Measurements from ENCODE around the gene ASB18.

ASB18 gene

DNA sequence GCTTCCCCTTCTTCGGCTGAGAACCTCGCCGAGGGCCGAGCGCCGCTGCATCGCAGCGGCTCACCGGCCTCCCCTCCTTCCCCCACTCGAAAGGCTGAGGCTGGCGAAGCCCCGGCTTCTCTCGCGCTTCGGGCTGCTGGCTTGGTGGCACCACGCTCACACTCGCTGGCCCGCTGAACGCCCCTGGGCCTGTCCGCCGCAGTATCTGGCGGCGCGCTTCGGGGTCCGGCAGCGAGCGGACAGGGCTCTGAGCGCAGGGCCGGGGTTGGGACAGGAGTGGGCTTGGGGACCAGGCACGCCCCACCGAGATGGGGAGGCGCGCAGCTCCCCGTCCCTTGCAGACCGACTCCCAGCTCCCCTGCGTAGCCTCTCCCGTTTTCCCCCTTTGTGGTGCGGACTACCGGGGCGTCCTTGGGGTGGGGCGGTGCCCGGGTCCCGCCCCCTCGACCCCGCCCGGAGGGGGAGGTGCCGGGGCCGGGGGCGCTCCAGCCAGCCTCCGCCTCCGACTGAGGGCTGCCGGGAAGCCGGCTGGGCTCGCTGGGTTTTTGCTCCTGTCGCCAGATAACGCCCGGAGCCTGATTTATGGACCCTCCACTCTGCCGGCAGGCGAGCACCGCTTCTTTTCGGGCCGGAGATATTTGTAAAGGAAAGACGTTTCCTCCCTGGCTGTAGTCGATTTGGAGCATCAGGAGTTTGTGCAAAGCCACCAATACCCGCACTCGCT is 99.8 kb downstream of the ASB18 start:
- no peak for DNase-seq (ENCODE audit: low read depth in 1 of 2, low spot score in 1 of 2)

DNA sequence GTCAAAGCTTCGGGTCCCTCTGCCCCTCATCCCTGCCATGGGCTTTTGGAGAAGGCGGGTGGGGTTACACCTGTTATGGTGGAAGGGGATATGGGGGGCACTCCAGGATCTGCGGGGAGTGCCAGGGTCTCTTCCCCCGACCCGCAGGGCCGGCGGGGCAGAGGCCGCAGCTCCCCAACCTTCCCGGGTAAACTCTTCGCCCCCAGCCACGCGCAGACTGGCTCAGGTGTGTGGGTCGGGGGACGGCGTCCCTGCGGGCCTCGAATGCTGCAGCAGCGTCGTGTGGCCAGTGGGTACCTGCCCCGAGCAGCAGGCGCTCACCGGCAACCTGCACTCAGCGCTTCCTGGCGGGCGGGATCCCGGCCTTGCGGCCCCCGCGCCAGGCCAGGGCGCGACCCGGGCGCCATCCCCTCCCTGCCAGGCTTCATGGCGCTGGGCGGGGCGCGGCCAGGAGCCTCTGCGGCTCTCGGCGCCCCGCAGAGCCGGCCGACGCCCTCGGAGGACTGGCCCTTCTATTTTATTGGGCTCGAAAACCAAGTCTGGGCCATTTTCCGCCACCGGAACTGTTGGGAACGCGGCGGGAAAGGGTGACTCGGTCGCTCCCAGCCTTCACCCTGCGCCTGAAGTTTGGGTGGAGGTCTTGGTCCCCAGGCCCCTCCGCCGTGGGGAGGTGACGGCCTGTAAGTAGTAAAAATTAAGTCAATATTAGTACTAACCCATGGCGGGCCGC is 100.6 kb downstream of the ASB18 start:
- no peak for DNase-seq (ENCODE audit: low read depth in 1 of 2, low spot score in 1 of 2)

DNA sequence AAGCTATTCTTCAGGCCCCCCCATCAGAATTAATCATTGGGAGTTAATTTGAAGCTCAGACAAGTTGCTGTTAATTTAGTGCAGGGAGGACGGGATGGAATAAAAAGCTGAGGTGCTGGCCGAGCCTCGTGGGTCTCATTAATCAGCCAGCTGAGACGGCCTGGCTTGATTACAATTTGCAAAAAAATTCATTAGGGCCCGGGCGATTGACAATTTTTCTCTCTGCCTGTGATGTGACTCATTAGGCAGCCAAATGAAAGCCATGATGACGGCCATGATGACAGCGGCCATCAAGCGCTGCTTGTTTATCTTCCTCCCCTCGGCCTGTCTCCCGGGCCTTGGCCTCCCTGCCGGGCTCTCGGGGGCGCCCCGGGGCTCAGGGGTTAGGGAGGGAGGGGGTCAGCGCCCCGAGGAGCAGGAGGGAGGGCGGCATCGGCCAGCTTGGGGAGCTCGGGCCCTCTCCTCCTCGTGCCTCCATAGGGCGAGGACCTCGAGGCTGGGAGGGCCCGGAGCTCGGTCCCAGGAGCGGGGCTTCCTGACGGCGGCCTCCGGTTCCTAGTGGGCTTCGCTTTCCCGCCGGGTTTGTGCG is 101.2 kb downstream of the ASB18 start:
- no peak for DNase-seq (ENCODE audit: low read depth in 1 of 2, low spot score in 1 of 2)

DNA sequence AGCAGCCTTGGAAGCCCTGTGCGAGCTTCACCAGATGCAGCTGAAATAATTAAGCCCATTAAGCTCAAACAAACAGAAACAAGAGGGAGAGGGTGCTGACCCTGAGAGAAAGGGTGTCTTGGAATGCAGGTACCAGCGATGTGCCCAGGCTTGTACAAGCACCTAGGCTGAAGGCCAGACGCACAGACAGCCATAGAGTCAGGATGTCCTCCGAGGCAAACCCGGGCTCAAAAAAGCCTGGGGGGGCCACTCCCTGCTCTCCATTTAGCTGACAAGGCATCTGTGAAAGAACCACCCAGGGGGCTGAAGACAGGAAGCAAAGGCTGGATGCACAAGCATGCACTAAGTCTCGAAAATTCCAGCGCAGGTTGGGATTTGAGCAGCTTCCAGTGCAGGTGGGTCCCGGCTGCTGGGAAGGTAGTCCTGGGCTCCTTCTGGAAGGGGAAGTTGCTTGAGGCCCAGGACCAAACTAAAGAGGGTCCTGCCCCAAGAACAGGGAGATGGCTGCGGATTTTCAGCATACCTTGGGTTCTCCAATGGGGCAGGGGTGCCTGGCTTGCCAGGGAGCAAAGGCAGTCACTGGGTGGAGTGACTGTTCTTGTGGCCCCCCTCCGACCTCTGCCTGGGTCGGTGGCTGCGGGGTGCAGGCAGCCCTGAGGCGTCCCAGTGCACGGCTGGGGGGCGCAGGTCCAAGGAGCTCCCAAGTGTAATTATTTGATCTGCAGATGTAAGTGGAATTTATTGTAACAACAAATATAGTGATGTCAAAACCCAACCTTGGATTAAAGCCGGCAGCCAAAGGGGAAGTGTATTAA is 102.0 kb downstream of the ASB18 start:
- no peak for DNase-seq (ENCODE audit: low read depth in 1 of 2, low spot score in 1 of 2)

DNA sequence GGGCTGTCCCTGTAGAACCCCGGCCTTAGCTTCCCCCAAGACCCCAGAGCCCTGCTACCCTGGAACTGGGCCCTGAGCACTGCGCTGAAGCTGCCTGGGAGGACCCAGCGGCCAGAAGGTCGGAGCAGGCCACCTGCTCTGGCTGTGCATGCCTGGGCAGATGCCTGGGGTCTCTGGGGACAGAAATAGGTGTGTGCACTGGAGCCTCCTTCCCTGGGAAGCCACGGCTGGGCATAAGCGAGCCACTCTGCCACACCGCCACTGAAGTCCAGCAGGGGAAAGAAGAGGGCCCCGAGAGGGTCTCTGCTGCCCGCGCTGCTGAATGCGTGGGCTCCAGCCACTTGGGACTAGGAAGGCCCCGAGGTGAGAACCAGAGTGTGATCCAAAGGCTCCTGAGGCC is 102.7 kb downstream of the ASB18 start:
- no peak for DNase-seq (ENCODE audit: low read depth in 1 of 2, low spot score in 1 of 2)

DNA sequence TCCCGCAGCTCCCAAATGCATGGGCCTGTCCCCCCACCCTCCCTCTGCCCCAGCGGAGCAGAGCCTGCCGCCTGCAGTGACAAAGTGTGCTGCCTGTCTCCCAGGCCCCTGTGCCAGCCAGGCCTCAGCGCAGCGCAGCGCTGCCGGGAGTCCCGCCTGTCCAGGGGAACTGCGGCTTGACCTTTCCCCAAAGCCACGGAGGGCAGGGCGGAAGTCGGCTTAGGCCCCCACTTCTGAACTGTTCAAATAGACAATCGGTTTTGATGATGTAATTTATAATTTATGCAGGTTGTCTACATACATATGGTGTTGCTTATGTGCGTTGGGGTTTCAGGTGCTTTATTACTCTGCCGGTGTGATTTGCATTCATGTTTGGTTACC is 103.1 kb downstream of the ASB18 start:
- DNase-seq (ENCODE audit: low read depth in 1 of 2, low spot score in 1 of 2): no peak

DNA sequence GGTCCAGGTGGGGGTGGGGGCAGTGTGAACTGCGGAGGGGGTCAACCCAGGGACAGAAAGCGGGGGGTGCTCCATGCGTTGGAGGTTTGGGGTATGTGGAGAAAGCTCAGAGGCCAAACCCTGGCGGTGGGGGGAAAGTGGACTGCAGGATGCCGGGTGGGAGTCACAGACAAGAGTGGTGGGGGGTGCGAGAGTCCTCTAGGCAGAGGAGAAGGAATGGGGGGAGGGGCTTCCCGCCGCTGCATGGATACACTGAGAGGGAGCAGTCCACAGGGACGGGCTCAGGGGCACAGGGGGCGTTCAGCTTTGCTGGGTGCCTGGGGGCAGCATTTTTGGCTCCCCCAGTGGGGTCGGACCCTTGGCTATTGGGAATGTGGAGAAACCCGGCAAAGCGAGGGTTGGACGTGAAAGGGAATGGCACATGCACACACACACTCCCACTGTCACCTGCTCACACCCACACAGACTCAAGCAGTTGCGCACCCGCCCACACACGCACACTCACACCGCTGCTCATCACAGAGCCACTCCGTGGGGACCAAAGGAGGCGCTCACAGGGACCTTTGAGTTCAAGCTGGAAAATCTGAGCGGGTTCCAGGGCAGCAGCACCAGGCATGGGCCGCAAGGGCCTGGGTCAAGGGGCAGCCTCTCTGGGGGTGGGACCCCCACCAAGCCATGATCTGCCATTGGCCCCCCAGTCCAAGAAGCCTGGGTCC is 103.7 kb downstream of the ASB18 start:
- DNase-seq (ENCODE audit: low read depth in 1 of 2, low spot score in 1 of 2): no peak

DNA sequence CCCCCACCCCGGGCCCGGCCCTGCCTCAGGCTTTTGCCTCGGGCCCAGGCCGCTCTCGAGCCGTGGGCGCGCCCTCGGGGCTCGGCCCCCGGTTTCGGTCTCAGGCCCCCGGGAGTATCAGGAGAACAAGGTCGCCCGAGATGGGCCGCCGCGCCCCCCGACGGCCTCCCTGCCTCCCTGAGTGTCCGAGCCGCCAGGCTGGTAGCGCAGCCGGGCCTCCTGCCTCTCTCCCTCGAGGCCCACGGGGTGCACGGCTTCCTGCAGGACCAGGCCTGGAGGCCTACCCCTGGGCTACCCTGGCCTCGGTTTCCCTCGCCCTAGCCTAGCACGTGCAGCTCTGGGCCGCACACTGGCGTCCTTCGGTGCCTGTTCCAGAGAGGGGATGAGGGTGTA is 104.4 kb downstream of the ASB18 start:
- no peak for DNase-seq (ENCODE audit: low read depth in 1 of 2, low spot score in 1 of 2)

DNA sequence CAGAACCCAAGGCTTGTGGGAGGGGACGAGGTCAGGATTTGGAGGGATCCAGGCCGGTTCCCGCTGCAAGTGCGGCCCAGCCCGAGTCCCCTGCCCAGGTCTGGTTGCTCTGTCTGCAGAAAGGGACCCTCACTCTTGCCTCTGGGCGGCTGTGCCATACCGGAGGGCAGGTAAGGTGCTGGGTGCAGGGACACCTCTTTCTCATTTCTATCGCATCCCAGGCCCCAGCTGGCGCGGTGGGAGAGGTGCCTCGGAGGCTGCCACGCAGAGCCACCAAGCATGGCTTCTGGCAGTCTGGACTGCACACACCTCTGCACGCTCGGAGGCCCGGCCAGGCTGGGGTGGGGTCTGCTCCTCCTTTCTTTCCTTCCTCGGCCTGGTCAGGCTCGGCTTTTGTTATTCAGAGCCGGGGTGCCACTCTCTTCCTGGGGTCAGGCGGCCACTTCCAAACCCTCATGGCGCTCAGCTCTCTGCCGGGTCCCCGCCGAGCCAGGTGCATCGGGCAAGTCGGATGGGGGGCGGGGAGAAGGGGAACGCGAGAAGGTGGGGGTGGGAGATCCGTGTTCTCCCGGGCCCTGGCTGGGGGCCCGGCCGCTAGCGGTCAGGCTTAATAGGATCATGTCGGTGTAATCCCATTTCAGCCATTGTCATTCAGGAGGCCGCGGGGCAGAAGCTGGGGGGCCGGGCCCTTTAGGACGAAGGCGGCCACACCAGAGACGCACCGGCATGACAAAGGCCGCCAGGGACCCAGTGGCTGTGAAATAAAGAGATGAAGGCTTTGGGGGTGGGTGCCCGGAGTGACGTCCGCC is 105.0 kb downstream of the ASB18 start:
- no peak for DNase-seq (ENCODE audit: low read depth in 1 of 2, low spot score in 1 of 2)

DNA sequence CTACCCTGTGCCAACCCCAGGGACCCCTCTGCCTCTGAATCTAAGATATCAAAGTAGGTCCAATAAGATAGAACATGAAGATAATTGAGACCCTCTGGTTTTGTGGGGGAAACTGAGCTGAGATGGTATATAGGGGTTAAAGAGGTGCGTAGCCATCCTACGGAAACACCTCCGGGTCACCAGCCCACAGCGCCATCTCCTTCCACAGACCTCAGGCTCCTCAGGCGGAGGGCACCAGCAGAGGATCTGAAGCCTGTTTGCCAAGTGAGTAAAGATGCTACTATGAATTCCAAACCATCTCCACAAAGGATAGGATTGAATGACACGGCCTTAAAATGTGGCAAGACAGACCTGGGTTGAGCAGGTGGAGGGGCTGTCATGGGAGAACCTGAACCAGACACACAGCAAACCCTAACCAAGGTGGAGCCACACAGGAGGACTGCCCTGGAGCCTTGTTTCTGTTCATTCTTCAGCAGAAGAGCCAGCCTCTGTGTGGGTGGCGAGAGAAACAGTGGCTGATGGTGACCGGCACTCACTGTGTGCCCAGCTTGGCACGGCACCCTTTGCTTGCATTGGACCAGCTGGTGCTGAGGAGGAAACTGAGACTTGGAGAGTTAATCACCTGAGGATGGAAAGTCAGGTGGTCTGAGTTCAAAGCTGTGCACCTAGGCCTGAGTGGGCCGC is 106.2 kb downstream of the ASB18 start:
- DNase-seq (ENCODE audit: low read depth in 1 of 2, low spot score in 1 of 2): no peak

DNA sequence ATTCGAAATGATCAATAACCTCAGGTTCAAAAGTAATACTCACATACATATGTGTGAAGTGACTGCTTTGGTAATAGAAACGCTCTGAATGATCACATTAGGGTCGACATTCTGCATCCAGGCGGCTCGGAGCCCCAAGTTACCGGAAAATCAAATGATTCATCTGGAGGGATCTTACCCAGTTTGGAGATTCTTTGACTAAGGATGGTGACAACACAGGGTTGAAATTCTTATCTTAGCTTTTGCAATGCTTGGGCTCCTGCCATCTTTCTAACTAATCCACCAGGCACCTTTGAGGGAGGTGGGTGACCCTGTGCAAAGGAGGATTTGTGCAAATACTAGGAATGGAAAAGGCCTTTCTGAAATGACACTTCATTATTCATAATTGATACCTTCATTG is 106.8 kb downstream of the ASB18 start:
- no peak for DNase-seq (ENCODE audit: low read depth in 1 of 2, low spot score in 1 of 2)

DNA sequence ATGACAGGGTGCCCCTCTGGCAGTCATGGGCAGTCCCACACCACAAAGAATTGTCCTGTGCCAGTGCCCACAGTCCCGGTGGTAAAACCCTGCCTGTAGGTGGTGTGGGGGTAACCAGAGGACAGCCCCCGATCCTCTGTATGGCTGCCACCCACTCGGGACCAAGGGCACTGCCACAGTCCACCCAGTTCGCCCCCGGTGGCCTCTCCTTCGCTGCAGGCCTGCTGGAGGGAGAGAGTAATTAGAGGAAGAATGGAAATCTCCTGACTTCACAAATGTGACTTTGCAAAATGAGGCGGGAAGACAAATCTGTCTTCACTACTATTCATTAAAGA is 107.4 kb downstream of the ASB18 start:
- no peak for DNase-seq (ENCODE audit: low read depth in 1 of 2, low spot score in 1 of 2)

DNA sequence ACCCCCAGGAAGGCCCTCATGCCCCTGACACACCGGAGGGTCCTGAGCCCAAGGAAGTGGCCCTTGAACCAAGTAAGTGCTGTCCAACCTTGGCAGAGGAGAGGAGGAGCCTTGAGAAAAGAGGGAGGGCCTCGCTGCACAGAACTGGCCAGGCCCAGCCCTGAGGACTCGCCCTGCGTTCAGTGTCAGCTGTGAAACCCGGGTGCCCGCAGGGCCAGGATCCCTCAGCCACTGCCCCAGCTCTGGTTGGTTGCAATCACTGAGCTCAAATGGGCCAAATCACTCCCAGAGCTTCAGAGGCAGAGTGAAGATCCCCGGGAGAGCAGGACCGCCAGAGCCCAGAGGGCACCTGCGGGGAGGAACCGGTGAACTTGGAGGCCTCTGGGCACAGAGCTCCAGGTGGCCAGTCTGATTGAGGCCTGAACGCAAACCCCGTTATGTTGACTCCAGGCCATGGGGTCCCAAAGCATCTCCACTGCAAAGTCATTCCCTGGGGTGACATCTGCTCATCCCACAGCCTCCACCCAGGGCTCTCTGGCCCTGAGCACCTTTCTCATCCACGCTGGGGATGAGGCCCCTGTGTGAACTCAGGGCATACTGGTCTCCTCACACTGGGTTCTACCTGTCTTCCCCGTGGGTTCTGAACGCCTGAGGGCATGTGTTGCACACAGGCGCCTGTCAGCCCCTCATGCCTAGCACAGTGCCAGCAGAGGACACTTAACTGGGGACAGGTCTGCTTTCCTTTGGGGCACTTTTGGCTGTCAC is 107.9 kb downstream of the ASB18 start:
- DNase-seq (ENCODE audit: low read depth in 1 of 2, low spot score in 1 of 2): no peak

DNA sequence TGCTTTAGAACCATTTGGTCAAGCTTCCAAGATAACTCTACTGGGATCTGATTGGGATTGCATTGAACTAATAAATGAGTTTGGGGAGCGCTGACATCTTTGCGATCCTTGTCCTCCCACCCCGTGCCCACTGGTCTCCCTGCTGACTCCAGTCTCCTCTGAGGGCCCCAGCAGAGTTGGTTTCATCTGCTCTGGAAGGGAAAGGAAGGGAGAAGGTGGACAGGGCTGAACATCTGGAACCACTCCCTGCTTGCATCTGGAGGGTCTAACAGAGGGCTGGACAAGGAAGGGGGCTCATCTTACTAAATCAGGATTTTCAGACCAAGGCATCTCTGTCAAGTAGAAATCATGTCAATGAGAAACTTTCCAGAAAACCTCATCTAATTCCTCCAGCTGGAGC is 108.8 kb downstream of the ASB18 start:
- no peak for DNase-seq (ENCODE audit: low read depth in 1 of 2, low spot score in 1 of 2)

DNA sequence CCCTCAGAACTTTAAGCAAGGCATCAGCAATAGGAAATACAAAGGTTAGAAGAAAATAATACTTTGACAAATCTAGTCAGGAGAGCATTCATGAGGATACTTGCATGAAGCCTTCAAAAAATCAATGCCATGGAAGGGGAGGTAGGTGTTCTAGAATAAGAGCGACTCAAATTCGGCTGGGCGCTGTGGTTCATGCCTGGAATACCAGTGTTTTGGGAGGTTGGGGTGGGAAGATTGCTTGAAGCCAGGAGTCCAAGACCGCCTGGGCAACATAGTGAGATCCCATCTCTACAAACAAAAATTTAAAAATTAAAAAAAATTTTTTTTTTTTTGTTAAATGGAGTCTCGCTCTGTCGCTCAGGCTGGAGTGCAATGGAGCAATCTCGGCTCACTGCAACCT is 117.8 kb downstream of the ASB18 start:
- DNase-seq (ENCODE audit: low read depth in 1 of 2, low spot score in 1 of 2): no peak

DNA sequence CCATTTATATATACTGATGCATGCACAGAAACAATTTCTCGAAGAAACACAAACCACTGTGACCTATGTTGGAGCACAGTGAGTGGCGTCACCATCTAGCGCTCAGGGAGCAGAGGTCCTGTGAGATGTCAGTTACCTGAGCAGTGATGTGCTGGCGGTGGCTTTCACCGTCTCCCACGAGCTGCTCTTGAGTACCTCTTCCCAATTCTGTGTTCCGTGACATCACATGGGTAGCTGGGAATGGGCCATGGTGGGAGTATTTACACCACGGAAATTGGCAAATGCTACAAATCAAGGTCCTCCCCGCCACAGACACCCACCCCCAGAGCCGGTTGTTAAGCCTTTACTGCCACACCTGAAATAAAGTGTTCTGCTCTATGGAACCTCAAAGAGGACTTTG is 120.4 kb downstream of the ASB18 start:
- no peak for DNase-seq (ENCODE audit: low read depth in 1 of 2, low spot score in 1 of 2)
